Ishikawa (cell line): ENCODE measurements around the gene TMEM108.

Experiments
- CEBPB ChIP-seq: IDR thresholded peaks from 2 replicates; pipeline ENCODE4 v1.6.1; 2012
- CREB1 ChIP-seq: IDR thresholded peaks from 2 replicates; pipeline ENCODE4 v1.6.1; 2012; ENCODE audit warnings: low read depth
- EGR1 ChIP-seq: IDR thresholded peaks from 2 replicates; pipeline ENCODE4 v1.6.1; 2012
- EP300 ChIP-seq: IDR thresholded peaks from 2 replicates; pipeline ENCODE4 v1.6.1; 2012; ENCODE audit warnings: borderline replicate concordance
- FOXM1 ChIP-seq: IDR thresholded peaks from 2 replicates; pipeline ENCODE4 v1.6.1; 2012; ENCODE audit warnings: low read depth, borderline replicate concordance
- NFIC ChIP-seq: IDR thresholded peaks from 2 replicates; pipeline ENCODE4 v1.6.1; 2012
- RAD21 ChIP-seq: IDR thresholded peaks from 2 replicates; pipeline ENCODE4 v1.6.1; 2012; ENCODE audit warnings: low read depth
- REST ChIP-seq: IDR thresholded peaks from 2 replicates; pipeline ENCODE4 v1.6.1; 2012; ENCODE audit warnings: low read depth, mild to moderate bottlenecking
- TAF1 ChIP-seq: IDR thresholded peaks from 2 replicates; pipeline ENCODE4 v1.6.1; 2012; ENCODE audit warnings: low read depth, mild to moderate bottlenecking
- TCF12 ChIP-seq: IDR thresholded peaks from 2 replicates; pipeline ENCODE4 v1.6.1; 2012; ENCODE audit warnings: low read depth
- TEAD4 ChIP-seq: IDR thresholded peaks from 2 replicates; pipeline ENCODE4 v1.6.1; 2012
- YY1 ChIP-seq: IDR thresholded peaks from 2 replicates; pipeline ENCODE4 v1.6.1; 2012; ENCODE audit warnings: low read depth
- ZBTB7A ChIP-seq: IDR thresholded peaks from 2 replicates; pipeline ENCODE4 v1.6.1; 2012; ENCODE audit warnings: low read depth
- TF ChIP-seq, protein P1 (sequence below): IDR thresholded peaks from 2 replicates; pipeline ENCODE4 v1.6.1; 2012
- TF ChIP-seq, protein P2 (sequence below): IDR thresholded peaks from 2 replicates; pipeline ENCODE4 v1.6.1; 2012

The TMEM108 gene

DNA sequence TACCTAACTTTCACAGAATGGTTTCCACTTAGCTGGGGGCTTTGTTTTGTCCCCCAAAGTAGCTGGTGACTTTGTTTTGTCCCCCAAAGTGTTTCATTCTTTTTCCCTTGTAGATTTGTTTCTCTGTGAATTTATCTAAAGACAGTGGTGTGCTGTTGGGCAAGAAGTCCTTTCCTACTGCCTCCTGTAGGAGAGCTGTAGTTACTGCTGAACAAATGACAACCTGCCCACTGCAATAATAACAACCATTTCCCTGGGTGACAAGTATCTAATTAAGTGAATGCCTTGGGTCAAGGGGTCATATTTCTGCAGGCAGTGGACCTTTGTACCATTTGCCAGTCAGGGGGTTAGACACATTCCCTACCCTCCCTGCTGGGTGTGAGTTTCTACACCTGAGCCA lies 236.3 kb downstream of the TMEM108 start:
- no peak for TF ChIP-seq REST
- no peak for TF ChIP-seq YY1
- TF ChIP-seq FOXM1: no peak
- TF ChIP-seq TAF1: no peak
- TF ChIP-seq, protein P1, sequence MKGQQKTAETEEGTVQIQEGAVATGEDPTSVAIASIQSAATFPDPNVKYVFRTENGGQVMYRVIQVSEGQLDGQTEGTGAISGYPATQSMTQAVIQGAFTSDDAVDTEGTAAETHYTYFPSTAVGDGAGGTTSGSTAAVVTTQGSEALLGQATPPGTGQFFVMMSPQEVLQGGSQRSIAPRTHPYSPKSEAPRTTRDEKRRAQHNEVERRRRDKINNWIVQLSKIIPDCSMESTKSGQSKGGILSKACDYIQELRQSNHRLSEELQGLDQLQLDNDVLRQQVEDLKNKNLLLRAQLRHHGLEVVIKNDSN: no peak
- no peak for TF ChIP-seq RAD21
- TF ChIP-seq TEAD4: no peak
- no peak for TF ChIP-seq EP300

DNA sequence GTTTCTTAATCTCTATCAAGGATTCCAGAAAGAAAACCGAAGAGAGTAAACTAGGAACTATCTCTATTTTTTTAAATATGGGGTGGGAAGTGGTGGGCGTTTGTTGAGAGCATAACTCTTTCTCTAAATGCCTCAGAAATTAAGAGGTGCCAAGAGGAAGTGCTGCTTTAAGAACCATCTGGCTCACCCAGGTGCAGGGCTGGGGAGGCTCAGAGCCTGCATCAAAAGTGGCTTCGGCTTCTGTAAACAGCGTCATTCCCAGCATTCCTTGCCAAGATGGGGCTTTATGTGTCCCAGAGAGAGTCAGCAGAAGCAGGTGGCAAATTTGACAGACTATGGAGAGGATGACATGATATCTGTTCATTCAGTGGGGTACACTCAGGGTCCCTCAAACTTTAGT lies 238.4 kb downstream of the TMEM108 start:
- TF ChIP-seq, protein P2, sequence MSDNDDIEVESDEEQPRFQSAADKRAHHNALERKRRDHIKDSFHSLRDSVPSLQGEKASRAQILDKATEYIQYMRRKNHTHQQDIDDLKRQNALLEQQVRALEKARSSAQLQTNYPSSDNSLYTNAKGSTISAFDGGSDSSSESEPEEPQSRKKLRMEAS: no peak
- no peak for TF ChIP-seq TAF1
- TF ChIP-seq EGR1: no peak
- TF ChIP-seq NFIC: no peak
- no peak for TF ChIP-seq TCF12
- TF ChIP-seq, protein P1: no peak
- TF ChIP-seq RAD21: no peak
- no peak for TF ChIP-seq YY1
- no peak for TF ChIP-seq TEAD4
- no peak for TF ChIP-seq FOXM1
- TF ChIP-seq CEBPB: no peak
- TF ChIP-seq EP300: no peak
- TF ChIP-seq REST: no peak
- TF ChIP-seq ZBTB7A: no peak

- TF ChIP-seq TEAD4: no peak
- TF ChIP-seq EGR1: no peak
- no peak for TF ChIP-seq RAD21
- TF ChIP-seq REST: no peak
- TF ChIP-seq TAF1: no peak
- TF ChIP-seq CREB1: no peak
- TF ChIP-seq ZBTB7A: no peak
- TF ChIP-seq FOXM1: no peak
- TF ChIP-seq YY1: no peak
- TF ChIP-seq EP300: no peak
- no peak for TF ChIP-seq CEBPB
- TF ChIP-seq, protein P1: no peak
- TF ChIP-seq NFIC: no peak
- no peak for TF ChIP-seq TCF12
- TF ChIP-seq, protein P2: no peak
Observed at GRCh38 chr3:133277813-133278212, 239.6 kb downstream of the TMEM108 start.

DNA sequence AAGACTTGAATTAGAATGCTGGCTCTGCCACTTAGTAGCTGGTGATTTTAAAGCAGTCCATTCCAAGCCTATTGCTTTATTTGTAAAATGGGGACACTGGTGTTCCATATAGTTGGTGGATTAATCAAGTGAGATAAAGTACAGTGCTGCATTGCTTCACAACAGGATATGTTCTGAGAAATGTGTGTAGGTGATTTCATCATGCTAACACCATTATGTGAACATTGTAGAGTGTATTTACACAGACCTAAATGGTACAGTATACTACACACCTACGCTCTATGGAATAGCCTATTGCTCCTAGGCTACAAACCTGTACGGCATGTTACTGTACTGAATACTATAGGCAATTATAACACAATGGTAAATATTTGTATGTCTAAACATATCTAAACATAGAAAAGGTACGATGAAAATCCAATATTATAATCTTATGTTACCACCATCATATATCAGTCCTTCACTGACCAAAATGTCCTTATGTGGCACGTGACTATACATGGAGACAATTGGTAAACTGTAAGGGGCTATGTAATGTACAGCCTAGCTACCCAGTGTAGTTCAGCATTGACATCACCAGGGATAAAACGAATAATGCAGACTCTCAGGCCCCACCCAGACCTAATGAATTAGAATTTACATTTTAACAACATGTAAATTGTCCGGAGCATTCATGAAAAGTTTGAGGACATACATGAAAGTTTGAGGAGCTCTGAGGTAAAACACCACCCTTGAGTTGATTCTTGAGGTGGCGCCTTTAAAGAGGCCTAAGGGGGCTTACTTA lies 240.3 kb downstream of the TMEM108 start:
- TF ChIP-seq RAD21 (no peak), EP300 (no peak), ZBTB7A (no peak), CREB1 (no peak), NFIC (no peak), REST (no peak), CEBPB (no peak), FOXM1 (no peak), TAF1 (no peak), YY1 (no peak), TCF12 (no peak), EGR1 (no peak), TEAD4 (no peak)
- TF ChIP-seq, protein P2: no peak
- TF ChIP-seq, protein P1: no peak
